Measurements from ENCODE around the gene ZFR. TPM values are rescaled to one million over a fixed set of nuclear protein-coding genes. Genes with fewer than 3 reads are reported as not detected.

ZFR gene
- total RNA-seq, 1 experiment from 2014 or later = 78.3 TPM

DNA sequence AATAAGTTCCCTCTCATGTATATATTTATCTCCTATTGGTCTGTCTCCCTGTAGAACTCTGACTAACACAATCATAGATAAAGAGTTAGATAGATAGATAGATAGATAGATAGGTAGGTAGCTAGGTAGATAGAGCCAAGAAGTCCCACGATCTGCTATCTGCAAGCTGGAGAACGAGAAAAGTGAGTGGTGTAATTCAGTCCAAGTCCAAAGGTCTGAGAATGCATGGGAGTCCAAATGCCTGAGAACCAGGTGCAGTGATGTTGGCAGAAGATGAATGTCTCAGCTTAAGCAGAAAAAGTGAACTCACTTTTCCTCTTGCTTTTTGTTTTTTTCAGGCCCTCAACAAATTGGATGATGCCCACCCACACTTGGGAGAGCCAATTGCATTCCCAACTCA lies 37.7 kb upstream of the ZFR start:
- H3K4me1 Mint-ChIP-seq (ENCODE audit: low read depth, unreplicated experiment) = peaks cover 23% of the 10 kb centered on the region
- H3K4me3 Mint-ChIP-seq (ENCODE audit: unreplicated experiment) = no peak overlapping the region
- H3K36me3 ChIP-seq (ENCODE audit: control insufficient read depth, insufficient read depth, low read length) = no peaks in the 10 kb centered on the region
- peak overlapping the region; percentile 40 for H3K27ac Mint-ChIP-seq (ENCODE audit: unreplicated experiment)
- intact Hi-C loops (cut with micrococcal nuclease; ENCODE audit: unreplicated experiment) = loop anchor here (1.0 kb wide), 1 partner anchor 8 kb away; no protein-coding TSS in a partner anchor
- BruUV-seq (replicated peaks) = no TSS peak
- peaks cover 22% of the 10 kb centered on the region for H3K4me1 ChIP-seq
- no peaks in the 10 kb centered on the region for H3K27me3 ChIP-seq (replicated peaks; ENCODE audit: control insufficient read depth, insufficient read depth, low read length)
- H3K9me3 ChIP-seq = no peaks in the 10 kb centered on the region
- TF ChIP-seq CTCF (IDR thresholded peaks at IDR 0.05; ENCODE audit: insufficient read depth in 1 of 2, low read depth in 1 of 2, low read length in 1 of 2, severe bottlenecking in 1 of 2, unreplicated experiment in 1 of 2) = no peak
- H3K9me3 Mint-ChIP-seq (ENCODE audit: unreplicated experiment) = no peaks in the 10 kb centered on the region
- no peak overlapping the region for H3K4me3 ChIP-seq (ENCODE audit: low read depth, low read length)
- no peaks in the 10 kb centered on the region for H3K27me3 Mint-ChIP-seq (ENCODE audit: insufficient read depth, unreplicated experiment)
- DNase-seq = peak; percentile 71 to 75
- CTCF ChIA-PET = interaction anchor here (1.1 kb wide), 1 partner anchor 108 kb away, joined by 8 read pairs; no protein-coding TSS in a partner anchor
- POLR2A ChIA-PET = no interaction called here
- H3K36me3 Mint-ChIP-seq (ENCODE audit: insufficient read depth, unreplicated experiment) = no peaks in the 10 kb centered on the region

GRCh38 chr5:32479096-32479495 lies 34.6 kb upstream of the ZFR start:
- no peak for DNase-seq
- Mint-ChIP-seq H3K36me3 (ENCODE audit: insufficient read depth, unreplicated experiment) (peaks cover 4% of the 10 kb centered on the region), H3K27me3 (ENCODE audit: insufficient read depth, unreplicated experiment) (no peaks in the 10 kb centered on the region), H3K9me3 (ENCODE audit: unreplicated experiment) (no peaks in the 10 kb centered on the region), H3K4me3 (ENCODE audit: unreplicated experiment) (no peak overlapping the region), H3K4me1 (ENCODE audit: low read depth, unreplicated experiment) (peaks cover 42% of the 10 kb centered on the region), H3K27ac (ENCODE audit: unreplicated experiment) (no peak overlapping the region)
- POLR2A ChIA-PET = no interaction called here
- H3K9me3 ChIP-seq = no peaks in the 10 kb centered on the region
- BruUV-seq (replicated peaks) = no TSS peak
- CTCF ChIA-PET = no interaction called here
- no peaks in the 10 kb centered on the region for H3K36me3 ChIP-seq (ENCODE audit: control insufficient read depth, insufficient read depth, low read length)
- intact Hi-C loops (cut with micrococcal nuclease; ENCODE audit: unreplicated experiment) = no loop called here
- no peak overlapping the region for H3K4me3 ChIP-seq (ENCODE audit: low read depth, low read length)
- no peaks in the 10 kb centered on the region for H3K27me3 ChIP-seq (replicated peaks; ENCODE audit: control insufficient read depth, insufficient read depth, low read length)
- no peak for TF ChIP-seq CTCF (IDR thresholded peaks at IDR 0.05; ENCODE audit: insufficient read depth in 1 of 2, low read depth in 1 of 2, low read length in 1 of 2, severe bottlenecking in 1 of 2, unreplicated experiment in 1 of 2)
- peaks cover 43% of the 10 kb centered on the region for H3K4me1 ChIP-seq

DNA sequence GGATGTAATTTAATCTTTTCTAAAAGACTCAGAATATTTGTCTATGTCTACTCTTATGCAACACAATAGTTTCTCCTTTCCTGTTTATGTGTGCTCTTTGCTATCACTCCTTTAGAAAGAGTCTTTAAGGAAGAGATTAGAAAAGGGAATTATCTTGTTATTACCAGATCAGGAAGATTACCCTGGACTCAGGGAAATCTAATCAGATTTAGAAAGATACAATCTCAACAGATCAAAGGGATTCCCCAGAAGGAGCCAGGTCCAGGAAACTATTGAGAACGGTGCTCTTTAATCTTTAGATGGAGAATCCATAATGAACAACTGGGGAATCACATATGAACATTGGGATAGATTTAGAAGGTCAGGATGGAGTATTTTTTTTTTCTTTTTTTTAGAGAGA lies 32.4 kb upstream of the ZFR start:
- no peak for TF ChIP-seq CTCF (IDR thresholded peaks at IDR 0.05; ENCODE audit: insufficient read depth in 1 of 2, low read depth in 1 of 2, low read length in 1 of 2, severe bottlenecking in 1 of 2, unreplicated experiment in 1 of 2)
- H3K27ac Mint-ChIP-seq (ENCODE audit: unreplicated experiment) = peak overlapping the region; percentile 45
- no peaks in the 10 kb centered on the region for H3K36me3 ChIP-seq (ENCODE audit: control insufficient read depth, insufficient read depth, low read length)
- no peaks in the 10 kb centered on the region for H3K9me3 Mint-ChIP-seq (ENCODE audit: unreplicated experiment)
- no TSS peak for BruUV-seq (replicated peaks)
- H3K27me3 ChIP-seq (replicated peaks; ENCODE audit: control insufficient read depth, insufficient read depth, low read length) = no peaks in the 10 kb centered on the region
- no peak overlapping the region for H3K4me3 ChIP-seq (ENCODE audit: low read depth, low read length)
- H3K27me3 Mint-ChIP-seq (ENCODE audit: insufficient read depth, unreplicated experiment) = no peaks in the 10 kb centered on the region
- no peak overlapping the region for H3K4me3 Mint-ChIP-seq (ENCODE audit: unreplicated experiment)
- peaks cover 39% of the 10 kb centered on the region for H3K4me1 ChIP-seq
- H3K9me3 ChIP-seq = no peaks in the 10 kb centered on the region
- no peak for DNase-seq
- peaks cover 49% of the 10 kb centered on the region for H3K4me1 Mint-ChIP-seq (ENCODE audit: low read depth, unreplicated experiment)
- H3K36me3 Mint-ChIP-seq (ENCODE audit: insufficient read depth, unreplicated experiment) = peaks cover 7% of the 10 kb centered on the region
- intact Hi-C loops (cut with micrococcal nuclease; ENCODE audit: unreplicated experiment) = no loop called here
- CTCF ChIA-PET = interaction anchor here (0.7 kb wide), 1 partner anchor 9 kb away, joined by 3 read pairs; no protein-coding TSS in a partner anchor
- POLR2A ChIA-PET = interaction anchor here (0.7 kb wide), 1 partner anchor 718 kb away, joined by 6 read pairs; no protein-coding TSS in a partner anchor
